SK-N-SH (cell line): ENCODE data around the gene CENPP. TPM values are rescaled to one million over a fixed set of nuclear protein-coding genes. Genes with fewer than 3 reads are reported as not detected.

ENCODE experiments used
- CTCF ChIA-PET: fragments of 300-600, 350-600 bp; formaldehyde crosslinking; extraction: SDS; loops from one replicate; lab custom pipeline; 2021; lab: Yijun Ruan, JAX
- POLR2A ChIA-PET: fragments of 350-600 bp; sonication (Branson Sonifier 250); formaldehyde crosslinking; extraction: SDS; loops from one replicate; lab custom pipeline; 2020; ENCODE audit warnings: antibody characterized with exemption, inconsistent platforms; lab: Yijun Ruan, JAX
- DNase-seq: peaks from one replicate; pipeline ENCODE4 v3.0.0; 2012
- H2AFZ ChIP-seq: fragments of 200-600 bp; sonication (generic); 2 replicates; pipeline ENCODE4 v1.8.1; 2016; ENCODE audit warnings: antibody characterized with exemption, mild to moderate bottlenecking, low read depth
- H3F3A ChIP-seq: fragments of 200-600 bp; sonication (generic); replicated peaks from 2 replicates; pipeline ENCODE3; 2016; ENCODE audit warnings: antibody characterized with exemption, mild to moderate bottlenecking; ENCODE audit not compliant: insufficient read depth
- H3K27ac ChIP-seq, 2 experiments: fragments of 200-500 bp in 1 of 2; fragments of 200-600 bp in 1 of 2; sonication (Bioruptor generic) in 1 of 2; sonication (generic), shearing (Covaris generic) in 1 of 2; 2 replicates each; pipeline versions ENCODE4 v1.5.1 to v1.6.1; 2014 to 2016; ENCODE audit warnings: low read depth in 2 of 2, inconsistent platforms in 1 of 2, low read length in 1 of 2, mild to moderate bottlenecking in 1 of 2, mixed read lengths in 1 of 2
- H3K27me3 ChIP-seq: fragments of 200-600 bp; sonication (generic), shearing (Covaris generic); 2 replicates; pipeline ENCODE4 v1.6.1; 2016; ENCODE audit warnings: mixed run types; ENCODE audit not compliant: insufficient read depth
- H3K36me3 ChIP-seq, 2 experiments: fragments of 200-500 bp in 1 of 2; fragments of 200-600 bp in 1 of 2; sonication (Bioruptor generic) in 1 of 2; sonication (generic) in 1 of 2; replicated peaks in 1 of 2; 2 replicates each; pipeline versions ENCODE3 to v1.5.1; 2014 to 2016; ENCODE audit warnings: low read length in 1 of 2, mild to moderate bottlenecking in 1 of 2; ENCODE audit not compliant: insufficient read depth in 2 of 2, control insufficient read depth in 1 of 2
- H3K4me1 ChIP-seq, 2 experiments: fragments of 200-500 bp in 1 of 2; fragments of 200-600 bp in 1 of 2; sonication (Bioruptor generic) in 1 of 2; sonication (generic), shearing (Covaris generic) in 1 of 2; 2 replicates each; pipeline versions ENCODE4 v1.5.1 to v1.6.1; 2014 to 2016; ENCODE audit warnings: low read depth in 1 of 2, low read length in 1 of 2, mixed run types in 1 of 2; ENCODE audit not compliant: insufficient read depth in 2 of 2, control insufficient read depth in 1 of 2
- H3K4me2 ChIP-seq: fragments of 200-600 bp; sonication (generic), shearing (Covaris generic); 2 replicates; pipeline ENCODE4 v1.6.1; 2017; ENCODE audit warnings: mixed run types
- H3K4me3 ChIP-seq, 2 experiments: fragments of 200-500 bp in 1 of 2; fragments of 200-600 bp in 1 of 2; sonication (Bioruptor generic) in 1 of 2; sonication (generic), shearing (Covaris generic) in 1 of 2; 2 replicates each; pipeline versions ENCODE4 v1.5.1 to v1.8.1; 2014 to 2016; ENCODE audit warnings: low read depth in 2 of 2, inconsistent platforms in 1 of 2, low read length in 1 of 2, mild to moderate bottlenecking in 1 of 2, mixed read lengths in 1 of 2, moderate library complexity in 1 of 2
- H3K79me2 ChIP-seq: fragments of 200-600 bp; sonication (generic); 2 replicates; pipeline ENCODE4 v1.8.1; 2017; ENCODE audit warnings: mild to moderate bottlenecking; ENCODE audit not compliant: insufficient read depth
- H3K9ac ChIP-seq: fragments of 200-600 bp; sonication (generic); 2 replicates; pipeline ENCODE4 v1.6.1; 2017; ENCODE audit warnings: mixed run types
- H3K9me2 ChIP-seq: fragments of 200-600 bp; sonication (generic); 2 replicates; pipeline ENCODE4 v1.6.1; 2017; ENCODE audit warnings: mixed run types
- H3K9me3 ChIP-seq: fragments of 200-600 bp; sonication (generic); 2 replicates; pipeline ENCODE4 v1.6.1; 2017; ENCODE audit warnings: mixed run types, mild to moderate bottlenecking, moderate library complexity
- H4K20me1 ChIP-seq: fragments of 200-600 bp; sonication (generic); 2 replicates; pipeline ENCODE4 v1.6.1; 2017; ENCODE audit warnings: mild to moderate bottlenecking, mixed run types; ENCODE audit not compliant: insufficient read depth
- FOSL2 ChIP-seq: IDR thresholded peaks from 2 replicates; pipeline ENCODE4 v1.4.0; 2012; ENCODE audit warnings: low read depth, mild to moderate bottlenecking, moderate library complexity, borderline replicate concordance
- FOXJ3 ChIP-seq: sonication (generic); formaldehyde crosslinking; IDR thresholded peaks from 2 replicates; pipeline ENCODE4 v1.5.1; 2020; ENCODE audit warnings: mild to moderate bottlenecking, missing genetic modification reagents
- JUND ChIP-seq: IDR thresholded peaks from 2 replicates; pipeline ENCODE4 v1.4.0; 2012
- RAD21 ChIP-seq: IDR thresholded peaks from 2 replicates; pipeline ENCODE4 v1.6.1; 2012; ENCODE audit warnings: mild to moderate bottlenecking, low read length
- TCF12 ChIP-seq: IDR thresholded peaks from 2 replicates; pipeline ENCODE4 v1.4.0; 2012
- YY1 ChIP-seq: IDR thresholded peaks from 2 replicates; pipeline ENCODE4 v1.4.0; 2012; ENCODE audit warnings: low read depth, mild to moderate bottlenecking
- WGBS: methylation state at CpG from one replicate; pipeline ENCODE4 v1.1.6; 2017; ENCODE audit warnings: low lambda C conversion rate; 5-methylcytosine and 5-hydroxymethylcytosine counted together
- polyA plus RNA-seq, 3 experiments: library from polyadenylated mRNA; depleted of rRNA; stranded (reverse); fragments of >200 nt; gene quantifications; 2 replicates each; pipeline ENCODE4 v1.2.3, GENCODE V29; 2012
- TF ChIP-seq, protein P1 (sequence below): IDR thresholded peaks from 2 replicates; pipeline ENCODE4; 2012
- TF ChIP-seq, protein P2 (sequence below): fragments of 150-350 bp; IDR thresholded peaks from 2 replicates; pipeline ENCODE4 v1.6.1; 2017; ENCODE audit warnings: antibody characterized with exemption, low read length, low read depth, borderline replicate concordance

Gene CENPP
- polyA plus RNA-seq, 1 of the 3 experiments (the other 2 are of a cell fraction): 1.3 TPM

GRCh38 chr9:92385477-92385876 lies 59.7 kb downstream of the CENPP start:
- Histone ChIP-seq H3F3A (peaks cover 15% of the 10 kb centered on the region), H3K36me3 (no peaks in the 10 kb centered on the region), H3K27me3 (no peaks in the 10 kb centered on the region), H3K79me2 (no peaks in the 10 kb centered on the region), H3K4me3 (no peak overlapping the region), H3K4me1 (peaks cover 4 to 19% of the 10 kb centered on the region in 2 experiments; a peak in 3 of 4 replicates), H3K4me2 (no peak overlapping the region), H2AFZ (peak overlapping the region; percentile 19; the same call in 1 of the 2 replicates), H3K9ac (no peak overlapping the region), H4K20me1 (no peaks in the 10 kb centered on the region), H3K27ac (peak overlapping the region; percentile 65 to 80), H3K9me2 (no peaks in the 10 kb centered on the region), H3K9me3 (no peaks in the 10 kb centered on the region)
- CTCF ChIA-PET: interaction anchor here (0.6 kb wide), 1 partner anchor 98 kb away, joined by 3 read pairs; no protein-coding TSS in a partner anchor
- DNase-seq: no peak
- POLR2A ChIA-PET: no interaction called here
- no peak for TF ChIP-seq YY1
- WGBS: 57% methylated on average over 6 of the region's 6 CpGs

GRCh38 chr9:92385953-92386352 lies 60.2 kb downstream of the CENPP start:
- CTCF ChIA-PET: no interaction called here
- H3K27me3 ChIP-seq: no peaks in the 10 kb centered on the region
- no peaks in the 10 kb centered on the region for H3K9me3 ChIP-seq
- no peaks in the 10 kb centered on the region for H3K9me2 ChIP-seq
- no peaks in the 10 kb centered on the region for H3K36me3 ChIP-seq
- H3K4me3 ChIP-seq: no peak overlapping the region
- peak overlapping the region in 1 of 2 experiments; percentile 80; a peak in 2 of 4 replicates for H3K27ac ChIP-seq
- H3F3A ChIP-seq: peaks cover 15% of the 10 kb centered on the region
- no peak for DNase-seq
- no peaks in the 10 kb centered on the region for H4K20me1 ChIP-seq
- POLR2A ChIA-PET: no interaction called here
- H3K9ac ChIP-seq: no peak overlapping the region
- no peak overlapping the region for H3K4me2 ChIP-seq
- H3K79me2 ChIP-seq: no peaks in the 10 kb centered on the region
- no peak overlapping the region for H2AFZ ChIP-seq
- TF ChIP-seq RAD21 (no peak), FOSL2 (0 out of 2 replicates have a peak, but pooled peaks have one; percentile 27)
- TF ChIP-seq, all 33 proteins: peak for 1
- whole genome bisulfite sequencing: 92% methylated on average over 4 of the region's 4 CpGs
- peaks cover 4 to 14% of the 10 kb centered on the region in 2 experiments; a peak in 3 of 4 replicates for H3K4me1 ChIP-seq

DNA sequence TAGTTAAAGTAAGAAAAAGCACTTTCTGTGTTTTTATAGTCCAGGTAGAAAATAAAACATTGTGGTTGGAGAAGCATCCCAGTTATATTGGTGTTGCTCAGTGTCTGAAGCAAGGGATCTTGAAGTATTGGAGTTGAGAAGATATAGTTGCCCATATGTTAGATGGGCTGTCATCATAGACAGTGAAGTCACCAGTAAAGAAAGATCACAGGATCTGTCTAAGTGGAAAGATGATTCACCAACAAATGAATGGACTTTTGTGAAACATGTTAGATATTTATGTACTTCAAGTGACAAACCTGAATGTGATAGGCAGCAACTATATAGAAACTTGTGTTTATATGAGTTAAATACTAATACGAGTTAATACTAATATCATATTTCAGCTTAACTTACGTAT lies 66.9 kb downstream of the CENPP start:
- peaks cover 0 to 16% of the 10 kb centered on the region in 2 experiments; a peak in 3 of 4 replicates for H3K4me1 ChIP-seq
- DNase-seq: no peak
- CTCF ChIA-PET: interaction anchor here (0.6 kb wide), 1 partner anchor 165 kb away, joined by 3 read pairs; no protein-coding TSS in a partner anchor

More for the DNA sequence above, 66.9 kb downstream of the CENPP start:
- Histone ChIP-seq H3K4me3 (no peak overlapping the region), H3K27me3 (no peaks in the 10 kb centered on the region), H3F3A (peaks cover 3% of the 10 kb centered on the region), H4K20me1 (no peaks in the 10 kb centered on the region), H3K9me2 (no peaks in the 10 kb centered on the region), H2AFZ (no peak overlapping the region), H3K4me2 (no peak overlapping the region; the same call in 1 of the 2 replicates), H3K9me3 (no peaks in the 10 kb centered on the region), H3K27ac (no peak overlapping the region; a peak in 1 of 4 replicates), H3K9ac (no peak overlapping the region), H3K36me3 (no peaks in the 10 kb centered on the region), H3K79me2 (no peaks in the 10 kb centered on the region)
- 79% methylated on average over 2 of the region's 2 CpGs for WGBS
- TF ChIP-seq, protein P1, sequence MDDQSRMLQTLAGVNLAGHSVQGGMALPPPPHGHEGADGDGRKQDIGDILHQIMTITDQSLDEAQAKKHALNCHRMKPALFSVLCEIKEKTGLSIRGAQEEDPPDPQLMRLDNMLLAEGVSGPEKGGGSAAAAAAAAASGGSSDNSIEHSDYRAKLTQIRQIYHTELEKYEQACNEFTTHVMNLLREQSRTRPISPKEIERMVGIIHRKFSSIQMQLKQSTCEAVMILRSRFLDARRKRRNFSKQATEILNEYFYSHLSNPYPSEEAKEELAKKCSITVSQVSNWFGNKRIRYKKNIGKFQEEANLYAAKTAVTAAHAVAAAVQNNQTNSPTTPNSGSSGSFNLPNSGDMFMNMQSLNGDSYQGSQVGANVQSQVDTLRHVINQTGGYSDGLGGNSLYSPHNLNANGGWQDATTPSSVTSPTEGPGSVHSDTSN: peak; percentile 61
- TF ChIP-seq TCF12 (peak; percentile 37), FOSL2 (0 out of 2 replicates have a peak, but pooled peaks have one; percentile 10), FOXJ3 (CRISPR knock-in tag) (no peak), JUND (0 out of 2 replicates have a peak, but pooled peaks have one; percentile 12)
- TF ChIP-seq, protein P2, sequence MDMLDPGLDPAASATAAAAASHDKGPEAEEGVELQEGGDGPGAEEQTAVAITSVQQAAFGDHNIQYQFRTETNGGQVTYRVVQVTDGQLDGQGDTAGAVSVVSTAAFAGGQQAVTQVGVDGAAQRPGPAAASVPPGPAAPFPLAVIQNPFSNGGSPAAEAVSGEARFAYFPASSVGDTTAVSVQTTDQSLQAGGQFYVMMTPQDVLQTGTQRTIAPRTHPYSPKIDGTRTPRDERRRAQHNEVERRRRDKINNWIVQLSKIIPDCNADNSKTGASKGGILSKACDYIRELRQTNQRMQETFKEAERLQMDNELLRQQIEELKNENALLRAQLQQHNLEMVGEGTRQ: no peak
- POLR2A ChIA-PET: no interaction called here
